ENCODE measurements around the gene KIF20B. TPM values are rescaled to one million over a fixed set of nuclear protein-coding genes. Genes with fewer than 3 reads are reported as not detected.
A peak's percentile ranks its signal among the peaks of the same experiment; 100 is the strongest.
"Not testable (repeated sequence)": the region's sequence is repeated elsewhere in the genome, so short reads cannot be mapped to it uniquely, and the experiment has no call there.

Gene KIF20B
- total RNA-seq, 1 experiment from 2014 or later, result 22.1 TPM

- no peaks in the 10 kb centered on the region for H3K27me3 ChIP-seq (ENCODE audit: control insufficient read depth, insufficient read depth, low read length)
- no peak overlapping the region for H3K4me3 ChIP-seq (ENCODE audit: insufficient read depth, low read depth, low read length)
- no peak for DNase-seq
Observed at GRCh38 chr10:89705466-89705865, 4.1 kb downstream of the KIF20B start.

GRCh38 chr10:89706011-89706410, 4.6 kb downstream of the KIF20B start:
- no peak overlapping the region for H3K4me3 ChIP-seq (ENCODE audit: insufficient read depth, low read depth, low read length)
- H3K27me3 ChIP-seq (ENCODE audit: control insufficient read depth, insufficient read depth, low read length), result no peaks in the 10 kb centered on the region
- DNase-seq, result no peak
- no peaks in the 10 kb centered on the region for H3K36me3 ChIP-seq (replicated peaks; ENCODE audit: control insufficient read depth, insufficient read depth, low read length)

More at GRCh38 chr10:89705466-89705865, 4.1 kb downstream of the KIF20B start:
- no peaks in the 10 kb centered on the region for H3K36me3 ChIP-seq (replicated peaks; ENCODE audit: control insufficient read depth, insufficient read depth, low read length)

GRCh38 chr10:89707372-89707771, 6.0 kb downstream of the KIF20B start:
- H3K36me3 ChIP-seq (replicated peaks; ENCODE audit: control insufficient read depth, insufficient read depth, low read length), result peaks cover 2% of the 10 kb centered on the region

GRCh38 chr10:89710753-89711152, 9.4 kb downstream of the KIF20B start:
- no peak for DNase-seq
- Histone ChIP-seq H3K27me3 (ENCODE audit: control insufficient read depth, insufficient read depth, low read length) (no peaks in the 10 kb centered on the region), H3K4me3 (ENCODE audit: insufficient read depth, low read depth, low read length) (no peak overlapping the region), H3K36me3 (replicated peaks; ENCODE audit: control insufficient read depth, insufficient read depth, low read length) (peaks cover 2% of the 10 kb centered on the region)

More at GRCh38 chr10:89707372-89707771, 6.0 kb downstream of the KIF20B start:
- no peak overlapping the region for H3K4me3 ChIP-seq (ENCODE audit: insufficient read depth, low read depth, low read length)
- no peak for DNase-seq
- no peaks in the 10 kb centered on the region for H3K27me3 ChIP-seq (ENCODE audit: control insufficient read depth, insufficient read depth, low read length)

- H3K36me3 ChIP-seq (replicated peaks; ENCODE audit: control insufficient read depth, insufficient read depth, low read length), result peaks cover 2% of the 10 kb centered on the region
- no peak for DNase-seq
Observed at GRCh38 chr10:89734616-89735015, 33.2 kb downstream of the KIF20B start.

GRCh38 chr10:89738551-89739209, 37.3 kb downstream of the KIF20B start:
- H3K27me3 ChIP-seq (ENCODE audit: control insufficient read depth, insufficient read depth, low read length), result no peaks in the 10 kb centered on the region
- H3K36me3 ChIP-seq (replicated peaks; ENCODE audit: control insufficient read depth, insufficient read depth, low read length), result peaks cover 2% of the 10 kb centered on the region
- no peak overlapping the region for H3K4me3 ChIP-seq (ENCODE audit: insufficient read depth, low read depth, low read length)
- no peak for DNase-seq

More at GRCh38 chr10:89734616-89735015, 33.2 kb downstream of the KIF20B start:
- no peaks in the 10 kb centered on the region for H3K27me3 ChIP-seq (ENCODE audit: control insufficient read depth, insufficient read depth, low read length)
- H3K4me3 ChIP-seq (ENCODE audit: insufficient read depth, low read depth, low read length), result no peak overlapping the region

GRCh38 chr10:89741126-89741762, 39.9 kb downstream of the KIF20B start:
- Histone ChIP-seq H3K4me3 (ENCODE audit: insufficient read depth, low read depth, low read length) (no peak overlapping the region), H3K36me3 (replicated peaks; ENCODE audit: control insufficient read depth, insufficient read depth, low read length) (peaks cover 5% of the 10 kb centered on the region), H3K27me3 (ENCODE audit: control insufficient read depth, insufficient read depth, low read length) (no peaks in the 10 kb centered on the region)
- peak; percentile 1 for DNase-seq

- peaks cover 3% of the 10 kb centered on the region for H3K36me3 ChIP-seq (replicated peaks; ENCODE audit: control insufficient read depth, insufficient read depth, low read length)
- no peak overlapping the region for H3K4me3 ChIP-seq (ENCODE audit: insufficient read depth, low read depth, low read length)
- no peak for DNase-seq
- no peaks in the 10 kb centered on the region for H3K27me3 ChIP-seq (ENCODE audit: control insufficient read depth, insufficient read depth, low read length)
Observed at GRCh38 chr10:89744026-89744425, 42.6 kb downstream of the KIF20B start.

GRCh38 chr10:89745903-89746302, 44.5 kb downstream of the KIF20B start:
- Histone ChIP-seq H3K36me3 (replicated peaks; ENCODE audit: control insufficient read depth, insufficient read depth, low read length) (peaks cover 3% of the 10 kb centered on the region), H3K27me3 (ENCODE audit: control insufficient read depth, insufficient read depth, low read length) (no peaks in the 10 kb centered on the region), H3K4me3 (ENCODE audit: insufficient read depth, low read depth, low read length) (no peak overlapping the region)
- DNase-seq, result no peak

GRCh38 chr10:89750441-89750840, 49.1 kb downstream of the KIF20B start:
- Histone ChIP-seq H3K4me3 (ENCODE audit: insufficient read depth, low read depth, low read length) (no peak overlapping the region), H3K36me3 (replicated peaks; ENCODE audit: control insufficient read depth, insufficient read depth, low read length) (peaks cover 3% of the 10 kb centered on the region), H3K27me3 (ENCODE audit: control insufficient read depth, insufficient read depth, low read length) (no peaks in the 10 kb centered on the region)
- DNase-seq, result no peak

GRCh38 chr10:89755374-89755773, 54.0 kb downstream of the KIF20B start:
- H3K36me3 ChIP-seq (replicated peaks; ENCODE audit: control insufficient read depth, insufficient read depth, low read length), result no peaks in the 10 kb centered on the region; the same call in 1 of the 2 replicates
- H3K27me3 ChIP-seq (ENCODE audit: control insufficient read depth, insufficient read depth, low read length), result no peaks in the 10 kb centered on the region
- no peak for DNase-seq
- H3K4me3 ChIP-seq (ENCODE audit: insufficient read depth, low read depth, low read length), result no peak overlapping the region

GRCh38 chr10:89759531-89759930, 58.1 kb downstream of the KIF20B start:
- H3K4me3 ChIP-seq (ENCODE audit: insufficient read depth, low read depth, low read length), result no peak overlapping the region
- peaks cover 5% of the 10 kb centered on the region for H3K36me3 ChIP-seq (replicated peaks; ENCODE audit: control insufficient read depth, insufficient read depth, low read length)
- DNase-seq, result no peak
- H3K27me3 ChIP-seq (ENCODE audit: control insufficient read depth, insufficient read depth, low read length), result no peaks in the 10 kb centered on the region

- not testable (repeated sequence) for DNase-seq; H3K36me3 ChIP-seq (replicated peaks; ENCODE audit: control insufficient read depth, insufficient read depth, low read length); H3K27me3 ChIP-seq (ENCODE audit: control insufficient read depth, insufficient read depth, low read length); H3K4me3 ChIP-seq (ENCODE audit: insufficient read depth, low read depth, low read length)
Observed at GRCh38 chr10:89763671-89764070, 62.3 kb downstream of the KIF20B start.

- H3K27me3 ChIP-seq (ENCODE audit: control insufficient read depth, insufficient read depth, low read length), result no peaks in the 10 kb centered on the region
- peaks cover 11% of the 10 kb centered on the region for H3K36me3 ChIP-seq (replicated peaks; ENCODE audit: control insufficient read depth, insufficient read depth, low read length)
- DNase-seq, result no peak
Observed at GRCh38 chr10:89771684-89772083, 70.3 kb downstream of the KIF20B start.

GRCh38 chr10:89773081-89773480, 71.7 kb downstream of the KIF20B start:
- H3K27me3 ChIP-seq (ENCODE audit: control insufficient read depth, insufficient read depth, low read length), result no peaks in the 10 kb centered on the region
- no peak overlapping the region for H3K4me3 ChIP-seq (ENCODE audit: insufficient read depth, low read depth, low read length)
- peaks cover 11% of the 10 kb centered on the region for H3K36me3 ChIP-seq (replicated peaks; ENCODE audit: control insufficient read depth, insufficient read depth, low read length)
- no peak for DNase-seq

More at GRCh38 chr10:89771684-89772083, 70.3 kb downstream of the KIF20B start:
- H3K4me3 ChIP-seq (ENCODE audit: insufficient read depth, low read depth, low read length), result no peak overlapping the region
